Uterus (tissue), 4 donors: ENCODE data around the gene APOBEC3A. TPM values are rescaled to one million over a fixed set of nuclear protein-coding genes. Genes with fewer than 3 reads are reported as not detected.

Source experiments
- DNase-seq, 2 donors: peaks; one replicate each; pipeline ENCODE4 v3.0.0-alpha.2; 2019 to 2020
- H3K27ac ChIP-seq, 2 donors: fragments of 200-600 bp; sonication (generic); 1 replicate in 1 of 2; 2 replicates in 1 of 2; pipeline ENCODE4 v1.5.1; 2016 to 2018
- H3K27me3 ChIP-seq, 2 donors: fragments of 200-600 bp; sonication (generic); one replicate each; pipeline ENCODE4 v1.5.1; 2018 to 2019; ENCODE audit warnings: control low read depth in 1 of 2
- H3K36me3 ChIP-seq, 2 donors: fragments of 200-600 bp; sonication (generic); one replicate each; pipeline ENCODE4 v1.5.1; 2019; ENCODE audit warnings: control low read depth in 1 of 2
- H3K4me1 ChIP-seq, 2 donors: fragments of 200-600 bp; sonication (generic); one replicate each; pipeline ENCODE4 v1.5.1; 2018 to 2019; ENCODE audit warnings: control low read depth in 1 of 2
- H3K4me3 ChIP-seq, 2 donors: fragments of 200-600 bp; sonication (generic); 1 replicate in 1 of 2; 2 replicates in 1 of 2; pipeline ENCODE4 v1.5.1; 2018 to 2019; ENCODE audit warnings: mild to moderate bottlenecking in 1 of 2
- H3K9me3 ChIP-seq, 2 donors: fragments of 200-600 bp; sonication (generic); one replicate each; pipeline ENCODE4 v1.5.1; 2019; ENCODE audit warnings: control low read depth in 1 of 2
- CTCF ChIP-seq, 4 experiments: fragments of 200-600 bp in 2 of 4; fragments of 450-650 bp in 2 of 4; sonication (generic) in 2 of 4; IDR thresholded peaks; one replicate each; pipeline ENCODE4 v1.5.1; 2016 to 2019; ENCODE audit warnings: antibody characterized with exemption in 4 of 4, mild to moderate bottlenecking in 2 of 4, moderate library complexity in 1 of 4
- POLR2A ChIP-seq, 2 donors: fragments of 450-650 bp; IDR thresholded peaks; one replicate each; pipeline ENCODE4 v1.6.1; 2016; ENCODE audit warnings: antibody characterized with exemption in 2 of 2, mild to moderate bottlenecking in 1 of 2, moderate library complexity in 1 of 2
- intact Hi-C: fragments of 100-400 bp; cut with DNase I; formaldehyde crosslinking; loops from one replicate; pipeline ENCODE4 v1.15.1; 2023; ENCODE audit warnings: low total_unique reads
- total RNA-seq, 4 donors: library from RNA; depleted of rRNA in 3 of 4; stranded (reverse); fragments of >200 nt in 3 of 4; gene quantifications; one replicate each; pipeline versions ENCODE4 v1.1.0 to v1.2.4, GENCODE V29; 2014 to 2023
- donor health status: DM: yes; HTN: yes; CAD: no.

The APOBEC3A gene
- total RNA-seq, 4 donors from 2014 or later, result not detected

- no peak for DNase-seq
- Histone ChIP-seq H3K4me1 (no peaks in the 10 kb centered on the region), H3K27ac (no peak overlapping the region), H3K4me3 (no peak overlapping the region), H3K9me3 (no peaks in the 10 kb centered on the region), H3K27me3 (no peaks in the 10 kb centered on the region), H3K36me3 (no peaks in the 10 kb centered on the region)
- intact Hi-C loops, result no loop called here
- no peak for TF ChIP-seq POLR2A (IDR thresholded peaks at IDR 0.05)
- TF ChIP-seq CTCF (IDR thresholded peaks at IDR 0.05), result no peak
Observed at GRCh38 chr22:38953577-38954413, 3.6 kb upstream of the APOBEC3A start.

GRCh38 chr22:38954414-38955043, 2.9 kb upstream of the APOBEC3A start:
- H3K4me1 ChIP-seq, result no peaks in the 10 kb centered on the region
- no peak for DNase-seq
- H3K9me3 ChIP-seq, result no peaks in the 10 kb centered on the region
- TF ChIP-seq CTCF (IDR thresholded peaks at IDR 0.05), result no peak
- TF ChIP-seq POLR2A (IDR thresholded peaks at IDR 0.05), result no peak
- no peaks in the 10 kb centered on the region for H3K36me3 ChIP-seq
- H3K27me3 ChIP-seq, result no peaks in the 10 kb centered on the region
- H3K4me3 ChIP-seq, result no peak overlapping the region
- no peak overlapping the region for H3K27ac ChIP-seq
- intact Hi-C loops, result no loop called here

DNA sequence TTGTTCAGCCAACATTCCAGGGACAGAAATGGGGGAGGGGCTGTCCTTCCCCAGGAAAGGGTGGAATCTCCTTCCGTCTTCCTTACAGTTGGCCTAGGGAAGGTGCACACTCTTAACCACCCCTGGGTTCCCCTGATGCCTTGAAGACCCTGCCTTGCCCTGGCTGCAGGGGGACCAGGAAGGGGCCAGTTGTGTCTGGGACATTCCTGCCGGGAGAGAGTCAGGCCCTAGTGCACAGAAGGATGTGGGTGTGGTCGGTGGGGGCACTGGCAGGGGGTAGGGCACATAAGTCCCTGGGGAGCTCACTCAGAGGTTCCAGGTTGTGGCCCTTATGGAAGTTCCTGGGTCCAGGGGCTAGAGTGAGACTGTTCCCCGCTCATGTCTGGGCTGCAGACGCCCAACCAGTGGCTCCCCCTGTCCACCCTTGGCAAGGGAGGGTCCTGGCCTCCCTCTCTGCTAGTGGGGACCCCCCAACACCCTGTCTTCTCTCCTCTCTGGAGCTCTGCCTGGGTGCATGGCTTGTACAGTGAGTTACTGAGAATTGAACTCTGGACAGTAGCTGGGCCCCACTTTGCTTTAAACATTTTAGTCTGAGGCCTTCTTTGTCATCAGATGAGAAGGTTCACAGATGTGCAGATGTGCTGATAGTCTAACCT, 2.0 kb upstream of the APOBEC3A start:
- TF ChIP-seq CTCF (IDR thresholded peaks at IDR 0.05), result no peak
- DNase-seq, result no peak
- Histone ChIP-seq H3K27me3 (no peaks in the 10 kb centered on the region), H3K27ac (no peak overlapping the region), H3K36me3 (no peaks in the 10 kb centered on the region), H3K4me1 (no peaks in the 10 kb centered on the region), H3K4me3 (no peak overlapping the region), H3K9me3 (no peaks in the 10 kb centered on the region)
- intact Hi-C loops, result no loop called here

GRCh38 chr22:38955926-38956325, 1.5 kb upstream of the APOBEC3A start:
- H3K4me1 ChIP-seq, result no peaks in the 10 kb centered on the region
- no peaks in the 10 kb centered on the region for H3K9me3 ChIP-seq
- intact Hi-C loops, result no loop called here
- no peak overlapping the region for H3K4me3 ChIP-seq
- H3K36me3 ChIP-seq, result no peaks in the 10 kb centered on the region
- H3K27ac ChIP-seq, result no peak overlapping the region
- TF ChIP-seq POLR2A (IDR thresholded peaks at IDR 0.05) (no peak), CTCF (IDR thresholded peaks at IDR 0.05) (no peak)
- DNase-seq, result no peak
- H3K27me3 ChIP-seq, result no peaks in the 10 kb centered on the region

GRCh38 chr22:38956551-38956950, 858 bp upstream of the APOBEC3A start:
- intact Hi-C loops, result no loop called here
- no peaks in the 10 kb centered on the region for H3K27me3 ChIP-seq
- H3K9me3 ChIP-seq, result no peaks in the 10 kb centered on the region
- H3K4me3 ChIP-seq, result no peak overlapping the region
- H3K36me3 ChIP-seq, result no peaks in the 10 kb centered on the region
- TF ChIP-seq POLR2A (IDR thresholded peaks at IDR 0.05), result no peak
- TF ChIP-seq CTCF (IDR thresholded peaks at IDR 0.05), result no peak
- H3K4me1 ChIP-seq, result no peaks in the 10 kb centered on the region
- no peak overlapping the region for H3K27ac ChIP-seq
- no peak for DNase-seq
